Measurements from ENCODE around the gene GPRC5A. TPM values are rescaled to one million over a fixed set of nuclear protein-coding genes. Genes with fewer than 3 reads are reported as not detected.

GPRC5A gene
- total RNA-seq, 1 experiment from 2014 or later = 0.56 TPM

DNA sequence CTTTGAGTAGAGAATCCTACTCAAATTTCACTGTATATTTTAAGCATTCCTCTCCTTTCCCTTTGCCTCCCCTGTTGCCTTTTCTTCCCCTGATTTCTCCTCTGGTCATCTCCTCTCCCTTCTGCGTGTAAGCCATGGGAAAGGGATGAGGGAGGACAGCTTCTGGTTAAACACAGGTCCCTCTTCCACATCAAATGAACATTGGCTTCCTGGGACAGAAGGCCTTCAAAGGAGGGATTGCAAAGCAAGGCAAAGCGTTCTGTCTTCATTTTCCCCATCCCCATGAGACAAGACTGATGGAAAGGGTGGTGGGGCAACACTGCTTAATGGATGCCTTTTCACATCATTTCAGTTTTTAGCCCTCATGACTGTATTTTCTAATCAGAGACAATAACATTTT, 26.2 kb downstream of the GPRC5A start:
- intact Hi-C loops (cut with micrococcal nuclease; ENCODE audit: unreplicated experiment) = loop anchor here (2.0 to 10.0 kb wide), 3 partner anchors 65 to 617 kb away; no protein-coding TSS in a partner anchor
- Histone ChIP-seq H3K36me3 (ENCODE audit: insufficient read depth, low read length, poor library complexity, severe bottlenecking) (no peaks in the 10 kb centered on the region), H3K4me1 (ENCODE audit: insufficient read depth, low read length, poor library complexity, severe bottlenecking) (peaks cover 7% of the 10 kb centered on the region), H3K4me3 (ENCODE audit: low read depth, low read length, poor library complexity, severe bottlenecking) (no peak overlapping the region), H3K27ac (ENCODE audit: low read depth, low read length, poor library complexity, severe bottlenecking) (no peak overlapping the region), H3K9me3 (ENCODE audit: low read depth, low read length, poor library complexity, severe bottlenecking) (no peaks in the 10 kb centered on the region), H3K27me3 (replicated peaks; ENCODE audit: insufficient read depth, low read depth, low read length, poor library complexity) (no peaks in the 10 kb centered on the region)
- no TSS peak for BruUV-seq (replicated peaks)
- DNase-seq (ENCODE audit: low spot score) = no peak
- TF ChIP-seq EZH2 (IDR thresholded peaks at IDR 0.05; ENCODE audit: borderline replicate concordance, low read depth, low read length, poor library complexity, severe bottlenecking) = no peak
- TF ChIP-seq, protein P1, sequence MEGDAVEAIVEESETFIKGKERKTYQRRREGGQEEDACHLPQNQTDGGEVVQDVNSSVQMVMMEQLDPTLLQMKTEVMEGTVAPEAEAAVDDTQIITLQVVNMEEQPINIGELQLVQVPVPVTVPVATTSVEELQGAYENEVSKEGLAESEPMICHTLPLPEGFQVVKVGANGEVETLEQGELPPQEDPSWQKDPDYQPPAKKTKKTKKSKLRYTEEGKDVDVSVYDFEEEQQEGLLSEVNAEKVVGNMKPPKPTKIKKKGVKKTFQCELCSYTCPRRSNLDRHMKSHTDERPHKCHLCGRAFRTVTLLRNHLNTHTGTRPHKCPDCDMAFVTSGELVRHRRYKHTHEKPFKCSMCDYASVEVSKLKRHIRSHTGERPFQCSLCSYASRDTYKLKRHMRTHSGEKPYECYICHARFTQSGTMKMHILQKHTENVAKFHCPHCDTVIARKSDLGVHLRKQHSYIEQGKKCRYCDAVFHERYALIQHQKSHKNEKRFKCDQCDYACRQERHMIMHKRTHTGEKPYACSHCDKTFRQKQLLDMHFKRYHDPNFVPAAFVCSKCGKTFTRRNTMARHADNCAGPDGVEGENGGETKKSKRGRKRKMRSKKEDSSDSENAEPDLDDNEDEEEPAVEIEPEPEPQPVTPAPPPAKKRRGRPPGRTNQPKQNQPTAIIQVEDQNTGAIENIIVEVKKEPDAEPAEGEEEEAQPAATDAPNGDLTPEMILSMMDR (conservative IDR thresholded peaks at IDR 0.05; ENCODE audit: low read depth, low read length) = no peak
- POLR2A ChIA-PET (ENCODE audit: low non-redundant PET) = no interaction called here
- CTCF ChIA-PET = no interaction called here

GRCh38 chr12:12918781-12919389, 27.5 kb downstream of the GPRC5A start:
- Histone ChIP-seq H3K4me3 (ENCODE audit: low read depth, low read length, poor library complexity, severe bottlenecking) (no peak overlapping the region), H3K27me3 (replicated peaks; ENCODE audit: insufficient read depth, low read depth, low read length, poor library complexity) (no peaks in the 10 kb centered on the region), H3K36me3 (ENCODE audit: insufficient read depth, low read length, poor library complexity, severe bottlenecking) (no peaks in the 10 kb centered on the region), H3K9me3 (ENCODE audit: low read depth, low read length, poor library complexity, severe bottlenecking) (no peaks in the 10 kb centered on the region), H3K4me1 (ENCODE audit: insufficient read depth, low read length, poor library complexity, severe bottlenecking) (peaks cover 3% of the 10 kb centered on the region), H3K27ac (ENCODE audit: low read depth, low read length, poor library complexity, severe bottlenecking) (no peak overlapping the region)
- ChIA-PET CTCF (no interaction called here), POLR2A (ENCODE audit: low non-redundant PET) (no interaction called here)
- BruUV-seq (replicated peaks) = no TSS peak
- intact Hi-C loops (cut with micrococcal nuclease; ENCODE audit: unreplicated experiment) = loop anchor here (5.0 to 10.0 kb wide), 2 partner anchors 63 to 616 kb away; no protein-coding TSS in a partner anchor
- no peak for DNase-seq (ENCODE audit: low spot score)
- no peak for TF ChIP-seq EZH2 (IDR thresholded peaks at IDR 0.05; ENCODE audit: borderline replicate concordance, low read depth, low read length, poor library complexity, severe bottlenecking)
- TF ChIP-seq, protein P1 (conservative IDR thresholded peaks at IDR 0.05; ENCODE audit: low read depth, low read length) = no peak

DNA sequence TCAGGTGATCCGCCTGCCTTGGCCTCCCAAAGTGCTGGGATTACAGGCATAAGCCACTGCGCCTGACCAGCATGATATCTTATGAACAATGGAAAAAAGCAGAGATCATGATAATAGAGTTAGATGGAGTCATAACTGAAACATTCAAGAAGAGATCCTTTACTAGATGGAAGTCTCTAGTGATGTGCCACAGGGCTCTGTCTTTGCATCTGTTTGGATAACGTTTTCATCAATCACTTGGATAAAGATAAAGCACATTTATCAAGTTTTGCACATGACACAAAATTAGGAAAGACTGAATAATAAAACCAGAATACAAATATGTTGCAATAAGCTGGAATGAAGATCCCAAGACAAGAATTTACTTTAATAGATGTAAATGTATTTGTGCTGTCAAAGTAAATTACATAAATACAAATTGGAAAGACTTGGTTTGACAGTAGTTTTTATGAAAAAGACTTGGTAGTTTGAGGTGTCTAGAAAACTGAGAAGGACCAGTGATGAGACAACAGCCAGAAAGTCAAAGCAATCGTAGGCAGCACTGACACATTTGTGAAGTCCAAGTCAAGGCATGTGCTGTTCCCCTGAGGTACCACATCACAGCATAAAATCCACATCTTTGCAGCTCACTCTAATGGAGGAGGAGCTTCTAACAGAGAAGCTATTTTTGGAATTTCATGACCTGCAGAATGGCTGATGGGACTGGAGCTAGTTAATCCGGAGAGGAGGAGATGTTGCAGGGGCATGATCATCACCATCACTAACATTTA, 28.5 kb downstream of the GPRC5A start:
- POLR2A ChIA-PET (ENCODE audit: low non-redundant PET) = no interaction called here
- no peak for TF ChIP-seq EZH2 (IDR thresholded peaks at IDR 0.05; ENCODE audit: borderline replicate concordance, low read depth, low read length, poor library complexity, severe bottlenecking)
- TF ChIP-seq, protein P1 (conservative IDR thresholded peaks at IDR 0.05; ENCODE audit: low read depth, low read length) = no peak
- Histone ChIP-seq H3K4me3 (ENCODE audit: low read depth, low read length, poor library complexity, severe bottlenecking) (no peak overlapping the region), H3K9me3 (ENCODE audit: low read depth, low read length, poor library complexity, severe bottlenecking) (no peaks in the 10 kb centered on the region), H3K4me1 (ENCODE audit: insufficient read depth, low read length, poor library complexity, severe bottlenecking) (no peaks in the 10 kb centered on the region), H3K27ac (ENCODE audit: low read depth, low read length, poor library complexity, severe bottlenecking) (no peak overlapping the region), H3K27me3 (replicated peaks; ENCODE audit: insufficient read depth, low read depth, low read length, poor library complexity) (no peaks in the 10 kb centered on the region), H3K36me3 (ENCODE audit: insufficient read depth, low read length, poor library complexity, severe bottlenecking) (no peaks in the 10 kb centered on the region)
- intact Hi-C loops (cut with micrococcal nuclease; ENCODE audit: unreplicated experiment) = loop anchor here (5.0 to 10.0 kb wide), 2 partner anchors 62 to 615 kb away; no protein-coding TSS in a partner anchor
- no TSS peak for BruUV-seq (replicated peaks)
- DNase-seq (ENCODE audit: low spot score) = no peak
- CTCF ChIA-PET = no interaction called here

All from A673 (cell line).